ENCODE results near the gene G3BP2.
"Not testable (repeated sequence)": the region's sequence is repeated elsewhere in the genome, so short reads cannot be mapped to it uniquely, and the experiment has no call there.

The G3BP2 gene

DNA sequence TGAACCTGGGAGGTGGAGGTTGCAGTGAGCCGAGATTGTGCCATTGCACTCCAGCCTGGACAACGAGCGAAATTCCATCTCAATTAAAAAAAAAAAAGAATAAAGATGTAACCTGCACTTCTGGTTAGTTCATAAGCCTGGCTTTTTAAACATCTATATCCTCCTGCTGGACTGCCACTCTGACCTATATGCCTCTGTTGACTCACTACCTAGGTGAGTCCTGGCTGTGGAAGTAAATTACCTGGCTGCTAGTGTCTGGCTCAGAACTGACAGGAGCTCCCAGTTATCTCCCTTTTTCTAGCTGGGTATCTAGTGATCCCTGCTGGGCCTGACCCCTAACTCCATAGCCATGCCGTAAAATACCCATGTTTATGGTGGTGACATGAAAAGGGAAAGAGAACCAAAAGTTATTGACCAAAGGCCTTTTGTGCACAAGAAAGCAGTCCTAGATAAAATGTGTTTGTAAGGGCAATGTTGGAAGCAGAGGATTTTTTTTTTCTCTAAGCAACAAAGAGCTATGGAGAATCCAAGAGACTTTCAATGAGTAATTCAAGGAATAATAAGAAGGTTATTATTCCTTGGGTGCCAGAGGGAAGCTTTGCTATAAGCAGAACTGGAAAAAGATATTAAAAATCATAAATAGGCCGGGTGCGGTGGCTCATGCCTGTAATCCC, 10.4 kb upstream of the G3BP2 start:
- no peak for DNase-seq (ENCODE audit: low spot score)

DNA sequence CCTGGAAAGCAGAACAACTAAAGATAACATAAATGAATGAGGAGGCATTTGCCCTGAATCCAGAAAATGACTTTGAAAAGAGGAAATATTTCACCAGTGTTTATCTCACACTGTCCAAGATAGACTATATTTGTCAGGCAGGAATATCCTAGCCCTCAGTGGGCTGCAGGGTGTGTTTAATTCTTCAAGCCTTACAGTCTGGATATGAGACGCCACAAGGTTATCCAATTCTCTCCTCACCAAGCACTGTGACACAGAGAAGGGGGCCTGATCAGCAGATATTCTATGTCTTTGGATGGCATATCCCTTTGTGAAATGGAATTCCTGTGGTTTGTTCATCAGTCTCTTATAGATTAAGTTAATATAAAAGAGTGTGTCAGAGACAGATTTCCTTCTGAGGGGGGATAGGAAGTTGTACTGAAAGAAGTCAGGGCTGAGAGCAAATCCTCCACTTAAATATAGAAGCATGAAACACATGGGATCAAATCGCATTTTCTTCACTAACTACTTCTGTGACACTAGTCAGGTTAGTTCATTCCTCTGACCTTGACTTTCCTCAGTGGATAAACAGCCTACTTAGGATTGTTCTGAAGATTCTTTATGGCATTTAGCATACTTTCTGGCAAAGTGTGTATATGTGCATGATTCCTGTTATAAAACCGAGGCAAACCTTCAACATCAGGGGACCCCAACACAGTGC, 6.8 kb upstream of the G3BP2 start:
- no peak for DNase-seq (ENCODE audit: low spot score)

DNA sequence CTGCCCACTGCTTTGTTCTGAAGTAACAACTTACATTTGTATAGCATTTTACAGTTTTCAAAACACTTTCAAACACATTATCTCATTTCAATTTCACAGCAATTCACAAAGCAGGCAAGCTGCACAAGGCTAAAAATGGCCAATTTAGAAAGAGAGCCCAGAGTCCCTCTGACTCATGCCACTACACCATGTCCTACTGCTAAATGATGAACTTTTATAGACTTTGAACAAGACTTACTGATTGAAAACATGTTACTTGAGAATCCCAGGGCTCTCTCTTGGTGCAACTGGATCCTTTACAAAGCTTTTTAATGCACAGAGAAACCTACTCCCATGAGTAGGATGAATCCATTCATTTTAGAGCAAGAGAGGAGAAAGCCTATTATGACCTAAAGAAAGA, 5.8 kb upstream of the G3BP2 start:
- DNase-seq (ENCODE audit: low spot score), result no peak

DNA sequence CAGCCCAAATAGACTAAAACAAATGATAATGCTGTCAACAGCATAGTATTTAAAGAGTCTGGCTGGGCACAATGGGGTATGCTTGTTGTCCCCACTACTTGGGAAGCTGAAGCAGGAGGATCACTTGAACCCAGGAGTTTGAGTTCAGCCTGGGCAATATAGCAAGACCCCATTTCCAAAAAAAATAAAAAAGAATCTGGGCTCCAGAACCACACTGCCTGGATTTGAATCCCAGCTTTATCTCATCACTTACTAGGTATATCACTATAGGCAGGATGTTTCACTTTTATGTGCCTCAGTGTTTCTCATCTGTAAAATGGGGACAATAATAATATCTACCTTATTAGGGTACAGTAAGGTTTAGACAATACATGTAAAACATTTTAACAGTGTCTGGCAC, 5.3 kb upstream of the G3BP2 start:
- no peak for DNase-seq (ENCODE audit: low spot score)

DNA sequence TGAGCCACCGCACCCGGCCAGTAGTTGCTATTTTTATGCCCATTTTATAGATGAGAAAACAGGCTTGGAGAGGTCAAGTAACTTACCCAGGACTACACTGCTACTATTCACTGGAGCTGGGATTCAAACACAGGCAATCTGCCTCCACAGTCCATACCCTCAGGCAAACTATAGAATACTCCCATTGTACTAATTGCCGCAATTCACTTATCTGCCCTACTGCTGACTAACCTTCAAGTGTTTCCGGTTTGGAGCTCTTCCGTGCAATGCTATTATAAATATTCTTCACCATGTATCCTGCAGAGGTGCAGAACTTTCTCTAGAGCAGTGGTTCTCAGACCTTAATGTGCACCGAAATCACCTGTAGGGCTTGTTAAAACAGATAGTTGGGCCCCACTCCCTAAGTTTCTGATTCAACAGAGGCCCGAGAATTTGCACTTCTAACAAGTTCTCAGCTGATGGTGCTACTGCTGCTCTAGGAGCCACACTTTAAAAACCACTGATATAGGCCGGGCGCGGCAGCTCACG, 1.9 kb upstream of the G3BP2 start:
- DNase-seq (ENCODE audit: low spot score), result no peak

DNA sequence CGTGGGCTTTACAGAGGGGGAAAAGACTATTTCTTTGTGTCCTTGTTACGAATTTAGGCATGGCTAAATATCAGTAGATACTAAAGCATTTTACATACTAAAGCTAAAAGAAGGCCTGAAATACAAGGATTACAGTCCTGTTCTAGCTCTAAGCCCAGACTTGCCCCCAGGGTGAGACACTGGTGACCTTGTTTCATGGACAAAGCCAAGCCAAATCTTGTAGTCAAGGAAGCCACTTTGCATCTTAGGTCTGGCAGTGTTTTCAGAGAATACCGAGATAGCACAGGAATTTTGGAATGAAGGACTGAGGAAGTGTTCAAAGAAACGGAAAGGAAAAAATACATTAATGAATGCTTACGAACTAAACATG, 733 bp upstream of the G3BP2 start:
- DNase-seq (ENCODE audit: low spot score), result no peak

DNA sequence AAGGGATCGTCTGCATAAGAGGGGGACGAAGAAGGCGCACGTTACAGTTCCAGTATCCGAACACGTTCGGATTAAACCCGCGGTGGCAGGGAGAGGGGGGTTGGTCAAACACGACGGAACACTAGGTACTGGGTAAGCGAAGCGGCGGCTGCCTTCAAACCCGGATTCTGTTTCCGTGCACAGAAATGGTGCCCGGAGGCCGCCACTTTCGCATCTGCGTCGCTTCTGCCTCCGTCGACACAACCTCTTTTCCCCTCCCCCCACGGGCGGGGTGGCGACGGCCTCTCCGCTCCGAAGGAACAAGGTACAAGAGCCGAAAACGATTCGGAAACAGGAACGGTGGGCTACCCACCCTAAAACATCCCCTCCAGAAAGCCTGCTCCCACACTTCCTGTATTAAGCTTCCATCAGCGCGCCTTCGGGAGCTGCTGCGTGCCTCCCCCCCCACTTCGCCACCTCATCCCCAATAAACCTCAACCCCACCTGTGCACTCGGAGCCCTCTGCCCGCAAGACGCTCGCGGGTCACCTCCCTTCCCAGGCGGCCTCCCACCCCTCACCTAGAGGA, 667 bp downstream of the G3BP2 start:
- peak; percentile 59 for DNase-seq (ENCODE audit: low spot score)

DNA sequence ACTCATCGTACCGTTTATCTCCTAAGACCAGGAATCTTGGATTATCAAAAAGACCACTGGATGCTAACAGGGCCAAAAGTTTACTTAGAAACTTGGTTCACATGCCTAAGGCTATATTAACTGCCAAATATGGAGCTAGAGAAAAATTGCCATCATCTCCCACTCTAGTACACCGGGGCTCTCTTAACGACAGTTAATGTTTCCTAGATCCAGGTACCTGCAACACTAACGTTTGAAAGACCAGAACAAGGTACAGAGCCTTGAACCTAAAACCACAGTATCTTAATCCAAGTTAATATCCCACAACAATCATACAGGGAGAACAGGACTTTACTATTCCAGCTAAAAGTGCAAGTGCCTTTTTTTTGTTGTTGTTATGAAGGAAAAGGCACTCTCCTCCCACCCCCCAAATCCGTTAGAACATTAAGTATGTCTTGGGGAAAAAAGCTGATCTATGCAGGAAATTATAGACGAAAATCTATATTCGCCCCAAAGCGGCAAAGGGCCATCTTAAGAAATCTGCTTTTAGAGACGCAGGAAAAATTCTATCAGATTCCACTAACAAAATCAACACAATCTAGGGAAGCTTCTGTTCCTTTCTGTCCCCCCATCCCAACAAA, 1.3 kb downstream of the G3BP2 start:
- DNase-seq (ENCODE audit: low spot score), result peak; percentile 10

DNA sequence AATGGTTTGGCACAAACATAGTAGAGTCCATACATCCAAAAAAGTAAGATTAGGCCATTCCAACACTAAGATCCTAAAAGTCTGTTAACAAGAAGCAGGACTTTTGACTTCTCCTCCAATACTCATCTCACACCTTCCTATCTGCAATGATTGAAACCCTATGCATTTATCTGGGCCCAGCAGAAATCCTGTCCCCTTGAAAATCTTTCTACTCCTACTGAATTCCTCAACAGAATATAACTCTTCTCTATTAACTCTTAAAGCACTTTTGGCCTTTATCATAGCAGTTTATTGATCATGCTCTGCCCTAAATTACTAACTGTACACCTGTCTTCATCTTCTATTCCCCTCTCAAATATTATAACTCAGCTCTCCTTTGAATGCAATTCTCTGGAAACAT, 4.6 kb downstream of the G3BP2 start:
- no peak for DNase-seq (ENCODE audit: low spot score)

DNA sequence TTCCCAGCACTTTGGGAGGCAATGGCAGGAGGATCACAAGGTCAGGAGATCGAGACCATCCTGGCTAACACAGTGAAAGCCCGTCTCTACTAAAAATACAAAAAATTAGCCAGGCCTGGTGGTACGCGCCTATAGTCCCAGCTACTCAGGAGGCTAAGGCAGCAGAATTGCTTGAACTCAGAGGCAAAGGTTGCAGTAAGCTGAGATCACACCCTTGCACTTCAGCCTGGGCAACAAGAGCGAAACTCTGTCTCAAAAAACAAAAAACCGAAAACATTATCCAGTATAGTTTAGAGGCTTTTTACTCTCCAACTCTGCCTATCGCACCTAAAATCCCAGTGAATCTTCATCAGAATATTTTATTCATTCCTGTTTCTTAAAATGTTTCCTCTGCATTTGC, 5.6 kb downstream of the G3BP2 start:
- DNase-seq (ENCODE audit: low spot score), result not testable (repeated sequence)

DNA sequence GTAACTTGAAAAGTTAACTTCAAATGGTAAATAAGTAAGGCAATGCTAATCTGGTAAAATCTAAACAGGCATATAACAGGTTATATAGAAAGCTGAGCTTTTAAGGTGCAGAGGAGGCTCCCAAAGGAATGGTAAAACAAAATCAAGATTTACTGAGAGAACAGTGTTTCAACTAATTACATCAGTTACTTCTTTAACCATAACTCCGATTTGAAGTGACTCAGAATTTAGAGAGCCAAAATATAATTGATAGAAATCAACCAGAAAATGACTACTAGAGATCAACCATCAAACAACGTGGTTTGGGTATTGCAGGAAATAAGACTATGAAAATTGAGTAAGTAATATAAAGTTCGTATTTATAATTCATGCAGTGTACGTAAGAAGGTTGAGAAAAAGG, 6.9 kb downstream of the G3BP2 start:
- no peak for DNase-seq (ENCODE audit: low spot score)

DNA sequence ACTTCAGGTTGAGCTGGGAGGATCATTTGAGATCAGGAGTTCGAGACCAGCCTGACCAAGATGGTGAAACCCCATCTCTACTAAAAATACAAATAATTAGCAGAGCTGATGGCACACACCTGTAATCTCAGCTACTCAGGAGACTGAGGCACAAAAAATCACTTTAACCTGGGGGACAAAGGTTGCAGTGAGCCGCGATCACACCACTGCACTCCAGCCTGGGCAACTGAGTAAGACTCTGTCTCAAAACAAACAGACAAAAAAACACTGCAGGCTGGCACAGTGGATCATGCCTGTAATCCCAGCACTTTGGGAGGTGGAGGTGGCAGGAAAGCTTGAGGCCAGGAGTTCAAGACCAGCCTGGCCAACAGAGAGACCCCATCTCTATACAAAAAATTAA, 8.6 kb downstream of the G3BP2 start:
- not testable (repeated sequence) for DNase-seq (ENCODE audit: low spot score)

DNA sequence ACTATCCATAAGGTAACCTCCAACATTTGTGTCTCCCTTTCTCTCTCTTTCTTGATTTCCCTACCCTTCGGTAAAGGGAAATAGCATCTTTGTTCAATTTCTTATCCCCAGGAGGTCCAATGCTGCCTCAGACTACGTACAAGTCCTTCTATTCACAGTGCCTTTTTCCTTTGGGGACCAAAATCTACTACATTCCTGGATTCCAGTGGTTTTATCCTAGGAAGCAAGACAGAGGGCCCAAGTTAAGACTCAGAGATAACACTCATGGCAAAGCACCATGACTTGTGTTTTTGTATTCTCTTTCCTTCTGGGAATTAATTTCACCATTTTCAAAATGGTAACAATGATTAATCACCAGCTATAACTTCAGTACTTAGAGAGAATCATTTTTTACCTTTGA, 10.6 kb downstream of the G3BP2 start:
- DNase-seq (ENCODE audit: low spot score), result no peak

DNA sequence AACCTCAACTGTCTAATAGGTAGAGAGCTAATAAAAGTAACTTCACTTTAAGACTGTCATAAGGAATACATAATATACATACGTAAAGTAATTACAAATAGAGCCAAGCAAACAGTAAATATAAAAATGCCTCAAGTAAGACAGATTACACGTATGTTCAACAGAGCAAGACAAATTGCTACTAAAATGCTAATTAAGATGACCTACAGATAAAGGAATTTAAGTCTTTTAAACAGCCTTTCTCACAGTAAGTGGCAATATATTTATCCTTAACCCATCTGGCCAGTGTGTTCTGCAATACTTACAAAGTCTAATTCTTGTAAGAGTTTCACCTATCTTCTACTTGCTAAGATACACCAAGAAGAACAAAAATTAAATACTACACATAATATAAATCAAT, 12.7 kb downstream of the G3BP2 start:
- no peak for DNase-seq (ENCODE audit: low spot score)

DNA sequence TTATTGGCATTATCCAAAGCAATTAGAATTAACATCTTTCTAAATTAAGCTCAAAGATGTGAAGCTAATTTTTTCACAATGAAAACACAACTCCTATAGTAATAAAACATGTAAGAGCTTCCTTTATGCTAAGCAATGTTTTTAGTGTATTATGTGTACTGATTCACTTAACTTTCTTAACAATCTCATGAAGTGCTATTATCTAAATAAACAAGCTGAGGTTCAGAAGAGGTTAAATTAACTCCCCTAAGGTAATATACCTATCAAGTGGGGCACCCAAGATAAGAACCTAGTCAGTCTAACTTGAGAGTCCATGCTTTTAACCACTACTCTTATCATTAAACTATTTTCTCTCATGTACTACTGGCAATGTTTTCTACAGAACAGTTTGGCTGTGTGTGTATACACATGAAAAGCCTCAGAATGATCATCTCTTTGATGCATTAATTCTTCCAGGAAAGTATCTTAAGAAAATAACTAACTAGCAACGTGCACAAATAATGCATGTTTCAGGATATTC, 13.6 kb downstream of the G3BP2 start:
- DNase-seq (ENCODE audit: low spot score), result no peak

DNA sequence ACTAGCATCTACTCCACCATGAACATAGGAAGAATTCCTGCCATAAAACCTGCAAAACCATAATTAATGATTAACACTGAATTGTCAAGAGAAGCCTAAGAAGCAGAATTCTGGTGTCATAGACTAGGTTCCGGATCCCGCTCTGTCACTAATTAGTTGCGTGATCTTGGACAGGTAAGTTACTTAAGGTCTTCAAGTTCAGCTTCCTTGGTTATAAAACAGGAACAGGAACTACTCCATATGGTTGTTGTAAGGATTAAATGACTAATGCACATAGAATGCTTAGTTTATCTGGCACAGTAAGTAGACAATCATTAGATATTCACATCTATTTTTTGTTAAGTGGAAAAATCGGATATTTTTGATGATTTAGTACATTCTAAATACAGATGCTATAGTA, 14.3 kb downstream of the G3BP2 start:
- DNase-seq (ENCODE audit: low spot score), result no peak

DNA sequence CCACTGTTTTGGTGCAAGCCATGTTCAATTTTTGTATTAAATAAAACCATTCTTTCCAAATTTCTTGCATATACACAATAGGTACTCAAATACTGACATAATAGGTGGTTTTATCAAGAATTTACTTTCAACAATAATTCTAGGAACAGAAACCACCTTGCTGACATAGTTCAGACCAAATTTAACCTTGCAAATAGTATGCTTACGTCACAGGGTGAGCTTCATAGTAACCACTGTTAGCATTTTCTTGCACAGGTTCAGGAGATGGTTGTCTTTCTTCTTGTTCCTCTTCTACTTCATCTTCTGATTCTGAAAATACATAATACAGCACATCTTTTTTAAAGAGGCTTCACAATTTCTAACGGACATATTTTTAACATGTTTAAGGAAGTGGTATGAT, 17.6 kb downstream of the G3BP2 start:
- no peak for DNase-seq (ENCODE audit: low spot score)

DNA sequence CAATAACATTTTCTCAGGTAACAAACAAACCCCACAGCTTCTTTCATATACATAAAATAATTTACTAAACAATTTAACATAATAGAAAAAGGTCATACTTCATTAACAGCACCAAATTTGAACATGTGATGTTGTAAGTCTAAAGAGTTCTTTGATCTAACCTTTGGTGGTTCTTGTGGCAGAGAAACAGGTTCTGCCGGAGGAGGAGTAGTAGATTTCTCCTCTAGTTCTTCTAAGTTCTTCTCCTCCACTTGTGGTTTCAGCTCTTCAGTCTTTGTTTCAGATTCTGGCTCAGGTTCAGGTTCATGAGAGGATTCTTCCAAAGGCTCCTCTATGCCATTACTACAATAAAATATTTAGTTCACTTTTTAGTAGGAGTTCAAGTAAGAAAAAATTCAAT, 18.3 kb downstream of the G3BP2 start:
- DNase-seq (ENCODE audit: low spot score), result no peak

DNA sequence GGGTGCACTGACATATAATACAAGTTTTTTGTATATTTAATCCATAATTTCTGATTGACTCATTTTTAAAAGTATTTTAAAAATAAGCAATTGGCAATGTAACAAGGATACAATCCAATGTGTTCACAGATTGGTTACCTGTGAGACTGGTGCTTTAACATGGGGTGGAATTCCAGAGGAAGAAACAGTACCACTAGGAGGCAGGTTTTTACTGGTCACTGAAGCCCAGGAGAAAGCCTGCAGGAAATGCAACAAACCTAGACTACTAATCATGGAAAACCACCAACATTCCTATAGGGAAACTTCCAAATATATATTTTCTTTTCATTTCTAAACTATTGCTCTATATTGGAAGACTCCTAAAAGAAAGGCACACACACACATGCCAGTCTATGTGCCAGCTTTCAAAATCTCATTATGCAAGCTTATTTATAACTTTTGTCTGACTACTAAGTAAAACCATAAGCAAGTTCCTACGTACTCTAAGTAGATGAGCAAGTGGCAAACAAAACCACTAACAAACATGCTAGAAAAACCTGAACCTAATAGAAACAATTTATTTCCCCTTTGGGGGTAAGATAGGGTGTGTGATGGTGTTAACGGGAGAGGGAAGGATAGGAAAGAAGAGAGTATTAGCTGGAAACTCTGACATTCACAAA, 19.2 kb downstream of the G3BP2 start:
- DNase-seq (ENCODE audit: low spot score), result no peak

DNA sequence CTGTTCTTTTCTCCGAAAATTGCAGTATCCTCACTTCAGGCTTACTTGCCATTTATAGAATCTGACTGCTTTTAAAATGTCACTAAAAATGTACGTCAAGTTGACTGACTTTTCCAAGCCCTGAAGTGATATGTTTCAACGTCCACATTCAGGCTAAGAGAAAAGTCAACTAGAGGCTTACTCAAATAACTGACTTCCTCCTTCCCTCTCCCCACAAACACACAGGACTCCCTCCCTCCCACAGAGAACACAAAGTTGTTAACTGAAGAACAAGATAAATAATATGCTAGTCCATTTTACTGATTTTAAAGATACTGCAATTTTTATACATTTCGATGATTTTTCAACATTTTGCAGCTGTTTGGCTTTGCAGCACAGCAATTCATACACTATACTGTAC, 29.1 kb downstream of the G3BP2 start:
- no peak for DNase-seq (ENCODE audit: low spot score)

DNA sequence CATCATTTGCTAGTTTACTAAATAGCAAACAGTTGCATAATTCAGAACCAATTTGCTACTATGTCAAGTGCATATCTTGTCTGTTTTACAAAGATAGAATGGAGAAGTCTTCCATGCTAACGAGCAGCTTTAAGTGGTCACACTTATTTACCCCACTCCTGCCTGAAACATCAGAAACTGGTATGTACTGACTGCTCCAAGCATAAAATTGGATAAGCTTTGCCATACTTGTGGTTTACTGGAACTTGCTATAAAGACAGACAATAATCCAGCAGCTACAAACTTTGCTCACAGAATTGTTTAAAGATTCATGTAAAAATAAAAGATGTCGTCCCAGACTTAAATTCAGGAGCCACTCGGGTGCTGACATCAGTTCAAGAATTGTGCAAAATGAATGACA, 29.6 kb downstream of the G3BP2 start:
- no peak for DNase-seq (ENCODE audit: low spot score)

DNA sequence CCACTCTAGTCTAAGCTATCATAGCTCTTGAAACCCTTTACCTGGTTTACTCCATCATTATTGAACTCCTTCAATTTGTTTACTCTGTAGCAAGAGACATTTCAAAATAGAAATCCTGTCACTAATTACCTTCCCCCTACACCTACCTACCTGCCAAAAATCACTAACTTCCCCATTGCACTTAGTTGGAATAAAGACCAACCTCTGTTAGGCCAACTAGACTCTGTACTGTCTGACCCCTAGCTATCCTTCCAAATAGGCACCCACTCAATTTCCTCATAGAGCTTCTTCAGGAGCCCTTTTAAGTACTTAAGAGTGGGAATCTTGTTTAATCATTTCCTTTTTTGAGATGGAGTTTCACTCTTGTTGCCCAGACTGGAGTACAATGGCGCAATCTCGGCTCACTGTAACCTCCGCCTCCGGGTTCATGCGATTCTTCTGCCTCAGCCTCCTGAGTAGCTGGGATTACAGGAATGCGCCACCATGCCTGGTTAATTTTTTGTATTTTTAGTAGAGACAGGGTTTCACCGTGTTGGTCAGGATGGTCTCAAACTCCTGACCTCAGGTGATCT, 34.0 kb downstream of the G3BP2 start:
- DNase-seq (ENCODE audit: low spot score), result no peak

Measured in AG08396 (cell line).